NCI-H1436 treated with DMSO at 0.1 percent for 48 hours (cell line): ENCODE measurements around the gene TCTN1.

ENCODE experiments used
- DNase-seq: peaks from one replicate; lab custom pipeline; 2025; lab: John Stamatoyannopoulos, UW

The TCTN1 gene

GRCh38 chr12:110680032-110680431, 66.1 kb downstream of the TCTN1 start:
- no peak for DNase-seq

DNA sequence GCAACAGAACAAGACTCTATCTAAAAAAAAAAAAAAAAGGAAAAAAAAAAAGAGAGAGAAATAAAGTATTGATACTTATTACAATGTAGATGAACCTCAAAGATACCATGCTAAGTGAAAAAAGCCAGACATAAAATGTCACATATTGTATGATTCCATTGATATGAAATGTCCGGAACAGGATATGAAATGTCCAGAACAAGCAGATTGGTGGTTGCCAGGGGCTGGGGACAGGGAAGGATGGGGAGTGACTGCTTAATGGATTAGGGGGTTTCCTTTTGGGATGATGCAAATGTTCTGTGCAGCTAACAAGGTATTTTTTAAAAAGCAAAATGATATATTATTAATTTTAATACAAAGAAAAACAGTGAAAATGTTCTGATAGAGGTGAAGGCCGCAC, 70.0 kb downstream of the TCTN1 start:
- DNase-seq = no peak

DNA sequence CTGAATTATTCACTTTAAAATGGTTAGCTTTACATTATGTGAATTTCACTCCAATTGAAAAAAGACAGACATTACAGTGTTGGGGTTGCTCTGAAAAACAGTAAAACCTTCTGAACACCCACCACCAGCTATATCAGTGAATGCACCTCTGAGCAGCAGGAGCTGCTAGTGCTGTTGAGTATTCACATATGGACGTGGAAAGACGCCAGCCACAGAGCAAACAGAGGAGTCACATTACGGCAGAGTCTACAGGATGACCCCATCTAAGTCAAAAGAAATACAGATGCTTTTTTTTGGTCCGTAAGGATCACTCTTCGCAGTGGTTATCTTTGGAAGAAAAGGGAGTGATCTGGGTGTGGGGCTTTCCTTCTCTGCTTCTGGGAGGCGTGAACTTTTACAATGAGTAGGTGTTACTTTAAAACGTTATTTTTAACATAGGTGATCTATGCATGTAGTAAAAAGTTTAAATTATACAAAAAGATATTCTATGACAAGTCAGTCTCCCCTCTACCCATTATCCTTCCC, 70.4 kb downstream of the TCTN1 start:
- DNase-seq = no peak

DNA sequence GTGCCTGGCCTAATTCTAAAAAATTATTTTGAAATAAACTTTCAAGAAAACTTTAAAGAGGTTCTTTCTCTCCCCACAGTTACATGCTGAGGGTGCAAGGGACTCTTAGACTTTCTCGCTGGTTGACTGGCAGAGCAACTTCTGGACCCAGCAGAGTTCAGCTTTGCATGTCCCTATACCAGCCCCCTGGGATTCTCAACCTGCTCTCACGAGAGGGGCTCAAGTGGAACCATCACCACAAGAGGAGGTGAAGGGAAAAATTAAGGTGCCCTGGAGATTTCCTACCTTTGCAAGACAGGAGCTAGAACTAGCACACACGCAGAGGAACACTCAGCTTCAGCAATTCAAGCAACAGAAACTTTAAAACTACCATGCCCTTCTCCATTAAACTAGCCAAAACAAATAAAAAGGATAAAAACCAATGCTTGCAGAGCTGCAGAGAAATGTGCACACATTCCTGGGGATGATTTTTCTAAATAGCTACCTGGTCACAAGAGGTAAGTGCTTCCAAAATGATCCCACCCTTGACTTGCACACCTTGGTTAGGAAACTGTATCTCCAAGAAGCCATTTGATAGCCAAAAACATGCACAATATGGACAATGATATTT, 72.5 kb downstream of the TCTN1 start:
- DNase-seq = no peak

GRCh38 chr12:110687396-110688169, 73.7 kb downstream of the TCTN1 start:
- DNase-seq = no peak

- DNase-seq = no peak
These were observed 74.7 kb downstream of the TCTN1 start, which contains the start of gene HVCN1 for GRCh38 chr12:110688446-110689280. Gene HVCN1 (minus strand): TSS chr12:110689115. CDS start chr12:110683245, 5,870 bp downstream.

- DNase-seq = no peak
These were observed 75.6 kb downstream of the TCTN1 start for GRCh38 chr12:110689281-110690126.

DNA sequence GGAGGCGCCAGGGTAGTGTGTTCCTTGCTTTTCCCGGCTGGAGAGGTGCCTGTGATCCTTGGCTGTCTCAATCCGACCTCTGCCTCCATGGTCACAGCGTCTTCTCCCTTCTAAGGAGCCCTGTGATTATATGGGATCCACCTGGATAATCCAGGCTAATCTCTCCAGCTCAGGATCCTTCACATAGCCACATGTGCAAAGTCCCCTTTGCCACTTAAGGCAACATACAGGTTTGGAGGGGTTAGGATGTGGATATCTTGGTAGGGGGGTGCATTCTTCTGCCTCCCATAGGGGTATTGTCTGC, 76.2 kb downstream of the TCTN1 start:
- no peak for DNase-seq

DNA sequence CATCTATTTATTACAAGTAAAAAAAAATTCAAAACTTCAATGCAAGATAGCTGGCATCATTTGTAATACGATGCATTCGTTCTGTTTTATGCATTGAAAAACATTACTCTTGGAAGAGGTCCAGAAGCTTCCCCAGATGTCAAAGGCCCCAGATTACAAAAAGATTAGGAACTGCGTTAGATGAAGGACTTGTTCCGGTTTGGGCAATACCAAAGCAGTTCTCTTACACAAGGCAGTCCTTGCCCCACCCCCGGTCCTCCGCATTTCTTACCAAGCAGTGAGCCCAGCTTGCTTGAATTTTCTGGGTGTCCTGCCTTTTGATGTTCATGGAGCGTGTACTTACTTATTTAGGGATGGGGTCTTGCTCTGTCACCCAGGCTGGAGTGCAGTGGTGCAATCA, 79.8 kb downstream of the TCTN1 start:
- DNase-seq = no peak

GRCh38 chr12:110694330-110694901, 80.5 kb downstream of the TCTN1 start:
- no peak for DNase-seq

DNA sequence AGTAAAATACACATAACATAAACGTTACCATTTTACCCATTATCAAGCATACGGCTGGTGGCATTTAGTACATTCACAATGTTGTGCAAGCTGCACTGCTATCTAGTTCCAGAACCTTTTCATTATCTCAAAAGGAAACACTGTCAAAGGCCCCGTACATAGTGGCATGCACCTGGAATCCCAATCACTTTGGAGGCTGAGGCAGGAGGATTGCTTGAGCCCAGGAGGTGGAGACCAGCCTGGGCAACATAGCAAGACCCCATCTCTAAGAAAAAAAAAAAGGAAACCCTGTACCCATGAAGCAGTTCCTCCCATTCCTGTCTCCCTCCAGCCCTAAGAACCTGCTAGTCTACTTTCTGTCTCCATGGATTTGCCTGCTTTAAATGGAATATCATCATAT, 82.4 kb downstream of the TCTN1 start:
- no peak for DNase-seq

DNA sequence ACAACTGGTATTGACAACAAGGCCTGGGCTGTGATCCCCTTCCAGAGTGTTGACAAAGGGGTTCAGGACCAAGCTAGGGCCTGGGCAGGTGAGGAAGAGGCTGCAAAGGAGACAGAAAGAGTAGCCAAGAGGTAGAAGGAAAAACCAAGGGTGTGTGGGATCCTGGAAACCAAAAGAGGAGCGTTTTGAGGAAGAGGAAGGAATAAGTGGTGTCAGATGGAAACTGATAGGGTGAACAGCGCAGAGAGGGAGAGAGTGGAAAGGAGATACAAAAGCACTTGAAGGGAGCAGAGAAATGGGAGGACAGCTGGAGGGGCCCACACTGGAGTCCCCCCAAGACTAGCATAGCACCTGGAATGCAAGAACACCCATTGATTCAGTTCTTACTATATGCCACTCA, 83.3 kb downstream of the TCTN1 start:
- no peak for DNase-seq

GRCh38 chr12:110698171-110698902, 84.4 kb downstream of the TCTN1 start:
- no peak for DNase-seq
